Measurements from ENCODE around the gene NOS1AP.

The NOS1AP gene

DNA sequence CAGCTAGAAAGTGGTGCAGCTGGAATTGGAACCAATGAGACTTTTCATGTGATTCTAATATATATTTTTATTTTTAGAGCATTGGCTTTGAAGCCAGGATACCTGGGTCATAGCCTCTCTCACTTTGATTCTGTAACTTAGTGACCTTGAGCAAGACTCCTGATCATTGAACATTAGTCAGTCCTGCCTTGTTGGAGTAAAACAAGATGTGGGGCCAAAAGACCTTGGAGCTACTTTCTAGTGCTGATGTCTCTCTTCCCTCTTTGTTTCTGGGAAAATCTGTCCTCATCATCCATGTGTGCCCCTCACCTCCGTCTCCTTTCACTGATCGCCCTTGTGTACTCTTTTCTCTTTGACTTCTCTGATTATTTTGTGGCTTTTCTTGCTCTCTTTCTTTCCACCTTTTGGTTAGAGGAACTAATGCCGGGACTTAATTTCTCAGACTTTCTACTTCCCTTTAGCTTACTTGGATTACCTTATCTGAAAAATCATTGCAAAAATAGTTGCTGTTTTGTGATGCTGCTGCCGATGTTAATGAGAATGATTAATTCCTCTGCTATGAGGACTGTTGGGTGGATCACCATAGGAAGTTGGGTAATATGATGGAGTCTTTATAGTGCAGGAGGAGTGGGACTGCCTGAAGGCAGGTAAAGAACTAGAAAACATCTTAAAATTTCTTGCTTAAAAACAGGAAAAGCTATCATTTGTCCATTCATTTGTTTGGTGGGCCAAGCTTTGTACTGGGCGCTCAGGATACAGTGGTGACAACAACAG, 72.0 kb downstream of the NOS1AP start:
- no peak for ATAC-seq
- TF ChIP-seq POU6F1 (CRISPR knock-in tag; IDR thresholded peaks at IDR 0.05; ENCODE audit: borderline replicate concordance, low read depth) = no peak
- TF ChIP-seq PPARA (CRISPR knock-in tag; IDR thresholded peaks at IDR 0.05; ENCODE audit: borderline replicate concordance) = no peak
- no peak for TF ChIP-seq TCF4 (CRISPR knock-in tag; IDR thresholded peaks at IDR 0.05; ENCODE audit: borderline replicate concordance)
- TF ChIP-seq ZNF8 (CRISPR knock-in tag; IDR thresholded peaks at IDR 0.05) = no peak
- no peak for TF ChIP-seq ZNF565 (CRISPR knock-in tag; conservative IDR thresholded peaks at IDR 0.05; ENCODE audit: low read depth)
- TF ChIP-seq SNAI2 (CRISPR knock-in tag; IDR thresholded peaks at IDR 0.05) = no peak
- TF ChIP-seq ZFP3 (CRISPR knock-in tag; IDR thresholded peaks at IDR 0.05) = no peak
- TF ChIP-seq TOX (CRISPR knock-in tag; IDR thresholded peaks at IDR 0.05; ENCODE audit: borderline replicate concordance) = no peak
- TF ChIP-seq BACH2 (CRISPR knock-in tag; IDR thresholded peaks at IDR 0.05; ENCODE audit: borderline replicate concordance) = no peak
- TF ChIP-seq CSRNP3 (CRISPR knock-in tag; IDR thresholded peaks at IDR 0.05) = no peak

DNA sequence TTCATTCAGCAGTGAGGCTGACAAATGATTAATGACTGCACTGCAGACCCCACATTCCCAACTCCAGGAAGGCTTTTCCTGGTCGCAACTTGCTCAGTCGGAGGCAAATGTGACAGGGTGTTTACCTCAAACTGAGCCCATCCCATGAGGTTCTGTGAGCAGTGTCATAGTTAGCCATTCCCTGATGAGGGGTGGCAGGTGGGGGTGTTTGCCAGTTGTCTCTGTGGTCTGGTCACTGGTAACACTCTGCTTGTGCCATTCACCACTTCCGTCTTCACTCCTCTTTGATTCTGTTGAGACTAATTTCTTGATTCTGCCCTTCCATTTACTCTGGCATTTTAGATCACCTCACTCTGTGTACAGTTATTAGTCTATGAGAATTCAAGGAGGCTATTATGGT, 73.5 kb downstream of the NOS1AP start:
- TF ChIP-seq ZNF8 (CRISPR knock-in tag; IDR thresholded peaks at IDR 0.05) (no peak), BACH2 (CRISPR knock-in tag; IDR thresholded peaks at IDR 0.05; ENCODE audit: borderline replicate concordance) (no peak), ZFP30 (CRISPR knock-in tag; IDR thresholded peaks at IDR 0.05) (no peak), TSHZ2 (CRISPR knock-in tag; IDR thresholded peaks at IDR 0.05) (no peak), ZNF70 (CRISPR knock-in tag; IDR thresholded peaks at IDR 0.05) (no peak), CSRNP3 (CRISPR knock-in tag; IDR thresholded peaks at IDR 0.05) (no peak), ESRRG (CRISPR knock-in tag; IDR thresholded peaks at IDR 0.05) (no peak), ZC3H10 (CRISPR knock-in tag; IDR thresholded peaks at IDR 0.05) (no peak), CSDC2 (CRISPR knock-in tag; IDR thresholded peaks at IDR 0.05) (no peak), PATZ1 (CRISPR knock-in tag; IDR thresholded peaks at IDR 0.05; ENCODE audit: borderline replicate concordance) (no peak), TCF4 (CRISPR knock-in tag; IDR thresholded peaks at IDR 0.05; ENCODE audit: borderline replicate concordance) (no peak), POU6F1 (CRISPR knock-in tag; IDR thresholded peaks at IDR 0.05; ENCODE audit: borderline replicate concordance, low read depth) (no peak), PPARA (CRISPR knock-in tag; IDR thresholded peaks at IDR 0.05; ENCODE audit: borderline replicate concordance) (no peak), TOX (CRISPR knock-in tag; IDR thresholded peaks at IDR 0.05; ENCODE audit: borderline replicate concordance) (no peak), GLIS3 (CRISPR knock-in tag; IDR thresholded peaks at IDR 0.05) (no peak), ZNF565 (CRISPR knock-in tag; conservative IDR thresholded peaks at IDR 0.05; ENCODE audit: low read depth) (no peak), OSR1 (CRISPR knock-in tag; IDR thresholded peaks at IDR 0.05) (no peak)
- ATAC-seq = no peak

Measured in SK-N-SH treated with all-trans-retinoic acid at 6 μM for 48 hours (cell line).